Measurements from ENCODE around the gene DLGAP1. TPM values are rescaled to one million over a fixed set of nuclear protein-coding genes. Genes with fewer than 3 reads are reported as not detected.

The DLGAP1 gene
- total and polyA plus RNA-seq, 2 donors, result 2.1 to 7.5 TPM

- WGBS, result 22% methylated on average over 10 of the region's 10 CpGs
- DNase-seq (ENCODE audit: extremely low spot score), result no peak
- Histone ChIP-seq H3K4me3 (ENCODE audit: low read depth, low read length) (no peak overlapping the region), H3K36me3 (ENCODE audit: insufficient read depth) (no peaks in the 10 kb centered on the region), H3K27ac (ENCODE audit: low read depth) (no peak overlapping the region), H3K4me1 (ENCODE audit: insufficient read depth) (no peaks in the 10 kb centered on the region)
Measured at GRCh38 chr18:3886575-3887322, 568.4 kb downstream of the DLGAP1 start.

GRCh38 chr18:3885209-3885792 lies 569.8 kb downstream of the DLGAP1 start:
- Histone ChIP-seq H3K4me3 (ENCODE audit: low read depth, low read length) (no peak overlapping the region), H3K27ac (ENCODE audit: low read depth) (no peak overlapping the region), H3K4me1 (ENCODE audit: insufficient read depth) (no peaks in the 10 kb centered on the region), H3K36me3 (ENCODE audit: insufficient read depth) (no peaks in the 10 kb centered on the region)
- WGBS, result 85% methylated on average over 2 of the region's 2 CpGs
- no peak for DNase-seq (ENCODE audit: extremely low spot score)

GRCh38 chr18:3879836-3880120 lies 575.3 kb downstream of the DLGAP1 start:
- 98% methylated on average over 19 of the region's 19 CpGs for WGBS
- no peaks in the 10 kb centered on the region for H3K36me3 ChIP-seq (ENCODE audit: insufficient read depth)
- no peaks in the 10 kb centered on the region for H3K4me1 ChIP-seq (ENCODE audit: insufficient read depth)
- no peak for DNase-seq (ENCODE audit: extremely low spot score)
- no peak overlapping the region for H3K27ac ChIP-seq (ENCODE audit: low read depth)
- H3K4me3 ChIP-seq (ENCODE audit: low read depth, low read length), result no peak overlapping the region

- no peak overlapping the region for H3K27ac ChIP-seq (ENCODE audit: low read depth)
- H3K36me3 ChIP-seq (ENCODE audit: insufficient read depth), result no peaks in the 10 kb centered on the region
- DNase-seq (ENCODE audit: extremely low spot score), result no peak
Measured at GRCh38 chr18:3879114-3879835, 575.8 kb downstream of the DLGAP1 start.

GRCh38 chr18:3878401-3878800 lies 576.7 kb downstream of the DLGAP1 start:
- Histone ChIP-seq H3K27ac (ENCODE audit: low read depth) (no peak overlapping the region), H3K4me3 (ENCODE audit: low read depth, low read length) (no peak overlapping the region), H3K36me3 (ENCODE audit: insufficient read depth) (no peaks in the 10 kb centered on the region), H3K4me1 (ENCODE audit: insufficient read depth) (no peaks in the 10 kb centered on the region)
- DNase-seq (ENCODE audit: extremely low spot score), result no peak
- 87% methylated on average over 7 of the region's 7 CpGs for WGBS

More at GRCh38 chr18:3879114-3879835, 575.8 kb downstream of the DLGAP1 start:
- 98% methylated on average over 59 of the region's 59 CpGs for WGBS
- Histone ChIP-seq H3K4me3 (ENCODE audit: low read depth, low read length) (no peak overlapping the region), H3K4me1 (ENCODE audit: insufficient read depth) (no peaks in the 10 kb centered on the region)

GRCh38 chr18:3877678-3878077 lies 577.4 kb downstream of the DLGAP1 start:
- no peak overlapping the region for H3K4me3 ChIP-seq (ENCODE audit: low read depth, low read length)
- DNase-seq (ENCODE audit: extremely low spot score), result no peak
- WGBS, result 84% methylated on average over 2 of the region's 2 CpGs
- H3K36me3 ChIP-seq (ENCODE audit: insufficient read depth), result no peaks in the 10 kb centered on the region
- no peak overlapping the region for H3K27ac ChIP-seq (ENCODE audit: low read depth)
- no peaks in the 10 kb centered on the region for H3K4me1 ChIP-seq (ENCODE audit: insufficient read depth)

GRCh38 chr18:3875961-3876360 lies 579.1 kb downstream of the DLGAP1 start:
- no peaks in the 10 kb centered on the region for H3K36me3 ChIP-seq (ENCODE audit: insufficient read depth)
- DNase-seq (ENCODE audit: extremely low spot score), result no peak
- no peak overlapping the region for H3K27ac ChIP-seq (ENCODE audit: low read depth)
- H3K4me3 ChIP-seq (ENCODE audit: low read depth, low read length), result no peak overlapping the region
- WGBS, result 71% methylated on average over 2 of the region's 2 CpGs
- no peaks in the 10 kb centered on the region for H3K4me1 ChIP-seq (ENCODE audit: insufficient read depth)

- Histone ChIP-seq H3K4me3 (ENCODE audit: low read depth, low read length) (no peak overlapping the region), H3K4me1 (ENCODE audit: insufficient read depth) (no peaks in the 10 kb centered on the region), H3K36me3 (ENCODE audit: insufficient read depth) (no peaks in the 10 kb centered on the region), H3K27ac (ENCODE audit: low read depth) (no peak overlapping the region)
- DNase-seq (ENCODE audit: extremely low spot score), result no peak
- 70% methylated on average over 2 of the region's 2 CpGs for WGBS
Measured at GRCh38 chr18:3875376-3875775, 579.7 kb downstream of the DLGAP1 start.

- no peaks in the 10 kb centered on the region for H3K36me3 ChIP-seq (ENCODE audit: insufficient read depth)
- DNase-seq (ENCODE audit: extremely low spot score), result no peak
- H3K4me3 ChIP-seq (ENCODE audit: low read depth, low read length), result no peak overlapping the region
- no peak overlapping the region for H3K27ac ChIP-seq (ENCODE audit: low read depth)
- H3K4me1 ChIP-seq (ENCODE audit: insufficient read depth), result no peaks in the 10 kb centered on the region
- 46% methylated on average over 3 of the region's 3 CpGs for WGBS
Measured at GRCh38 chr18:3874581-3874980, 580.5 kb downstream of the DLGAP1 start.

- DNase-seq (ENCODE audit: extremely low spot score), result no peak
- H3K27ac ChIP-seq (ENCODE audit: low read depth), result no peak overlapping the region
- no peak overlapping the region for H3K4me3 ChIP-seq (ENCODE audit: low read depth, low read length)
- 16% methylated on average over 7 of the region's 7 CpGs for WGBS
- H3K36me3 ChIP-seq (ENCODE audit: insufficient read depth), result no peaks in the 10 kb centered on the region
- H3K4me1 ChIP-seq (ENCODE audit: insufficient read depth), result no peaks in the 10 kb centered on the region
Measured at GRCh38 chr18:3874125-3874524, 581.0 kb downstream of the DLGAP1 start.

- 76% methylated on average over 1 of the region's 1 CpG for WGBS
- H3K4me3 ChIP-seq (ENCODE audit: low read depth, low read length), result no peak overlapping the region
- no peak for DNase-seq (ENCODE audit: extremely low spot score)
- H3K36me3 ChIP-seq (ENCODE audit: insufficient read depth), result no peaks in the 10 kb centered on the region
- no peak overlapping the region for H3K27ac ChIP-seq (ENCODE audit: low read depth)
- no peaks in the 10 kb centered on the region for H3K4me1 ChIP-seq (ENCODE audit: insufficient read depth)
Measured at GRCh38 chr18:3873698-3874097, 581.4 kb downstream of the DLGAP1 start.

- H3K4me3 ChIP-seq (ENCODE audit: low read depth, low read length), result no peak overlapping the region
- H3K36me3 ChIP-seq (ENCODE audit: insufficient read depth), result no peaks in the 10 kb centered on the region
- no peak for DNase-seq (ENCODE audit: extremely low spot score)
- H3K27ac ChIP-seq (ENCODE audit: low read depth), result no peak overlapping the region
- H3K4me1 ChIP-seq (ENCODE audit: insufficient read depth), result no peaks in the 10 kb centered on the region
Measured at GRCh38 chr18:3873211-3873610, 581.9 kb downstream of the DLGAP1 start.

GRCh38 chr18:3872641-3873040 lies 582.5 kb downstream of the DLGAP1 start:
- Histone ChIP-seq H3K4me3 (ENCODE audit: low read depth, low read length) (no peak overlapping the region), H3K4me1 (ENCODE audit: insufficient read depth) (no peaks in the 10 kb centered on the region), H3K36me3 (ENCODE audit: insufficient read depth) (no peaks in the 10 kb centered on the region), H3K27ac (ENCODE audit: low read depth) (no peak overlapping the region)
- no peak for DNase-seq (ENCODE audit: extremely low spot score)
- WGBS, result 85% methylated on average over 2 of the region's 2 CpGs

GRCh38 chr18:3871687-3872086 lies 583.4 kb downstream of the DLGAP1 start:
- Histone ChIP-seq H3K4me3 (ENCODE audit: low read depth, low read length) (no peak overlapping the region), H3K36me3 (ENCODE audit: insufficient read depth) (no peaks in the 10 kb centered on the region), H3K27ac (ENCODE audit: low read depth) (no peak overlapping the region), H3K4me1 (ENCODE audit: insufficient read depth) (no peaks in the 10 kb centered on the region)
- 88% methylated on average over 2 of the region's 2 CpGs for WGBS
- DNase-seq (ENCODE audit: extremely low spot score), result no peak
